Mucosa of descending colon (tissue), 3 donors: Measurements from ENCODE around the gene TCF20. TPM values are rescaled to one million over a fixed set of nuclear protein-coding genes. Genes with fewer than 3 reads are reported as not detected.

Experiments
- ATAC-seq: fragments of 200-7000 bp; cut with Tn5 transposase; one replicate; pipeline ENCODE4 v1.9.1; 2020; ENCODE audit warnings: mild to moderate bottlenecking, moderate library complexity
- DNase-seq, 3 donors: peaks; one replicate each; pipeline ENCODE4 v3.0.0-alpha.2; 2020
- H3K36me3 ChIP-seq: fragments of 200-600 bp; one replicate; pipeline ENCODE4 v1.8.0; 2021; ENCODE audit warnings: low read depth, mild to moderate bottlenecking
- H3K4me1 ChIP-seq: fragments of 200-600 bp; one replicate; pipeline ENCODE4 v1.8.0; 2021; ENCODE audit warnings: low read depth, mild to moderate bottlenecking
- H3K4me3 ChIP-seq: fragments of 200-600 bp; one replicate; pipeline ENCODE4 v1.8.0; 2021; ENCODE audit warnings: mild to moderate bottlenecking
- H3K9me3 ChIP-seq: fragments of 200-600 bp; one replicate; pipeline ENCODE4 v1.8.0; 2021; ENCODE audit warnings: mild to moderate bottlenecking
- intact Hi-C, 2 donors: fragments of 100-400 bp; cut with DNase I in 1 of 2; cut with micrococcal nuclease in 1 of 2; formaldehyde crosslinking; loops; one replicate each; pipeline versions ENCODE4 v1.11.0 to v1.11.1; 2022; cut with DNase I, micrococcal nuclease
- total RNA-seq, 3 donors: library from RNA; stranded (reverse); fragmentation: NEBNext Ultra II Directional in 2 of 3; extraction: Animal tissue kit (Norgen Biotek cat#: 25700) in 2 of 3; gene quantifications; one replicate each; pipeline versions ENCODE4 v1.2.1 to v1.2.4, GENCODE V29; 2021 to 2023
- TF ChIP-seq, protein P1 (sequence below): fragments of 200-600 bp; IDR thresholded peaks from one replicate; pipeline ENCODE4 v1.8.0; 2022; ENCODE audit warnings: antibody characterized with exemption, mild to moderate bottlenecking
- donor health status: DM: no; HTN: no; CAD: no; lungs with moderate emphysema.
- donor health status: DM: no; HTN: no; CAD: no.
- donor health status: DM: no; HTN: yes; CAD: no.

TCF20 gene
- total RNA-seq, 3 donors from 2014 or later: 50.6 to 62.8 (median 58.2) TPM

DNA sequence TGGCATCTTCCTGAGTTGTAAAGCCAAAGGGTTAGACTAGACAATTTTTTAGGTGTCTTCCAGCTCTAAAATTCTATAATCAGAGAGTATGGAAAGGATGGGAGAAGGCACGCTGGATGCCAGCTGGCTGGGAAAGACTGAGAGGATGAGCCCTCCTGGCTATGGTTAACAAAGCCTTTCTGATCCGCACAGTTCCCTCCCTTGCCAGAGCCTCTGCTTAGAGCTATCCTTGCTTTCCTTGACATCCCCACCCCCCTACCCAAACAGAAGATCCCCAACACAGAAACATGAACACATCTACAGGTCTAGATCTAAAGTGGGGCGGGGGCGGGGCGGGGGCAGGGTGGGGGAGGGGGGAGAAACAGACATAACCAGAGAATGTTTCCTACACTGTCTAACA, 6.5 kb downstream of the TCF20 start:
- Histone ChIP-seq H3K36me3 (no peaks in the 10 kb centered on the region), H3K9me3 (no peaks in the 10 kb centered on the region), H3K4me1 (peaks cover 13% of the 10 kb centered on the region), H3K4me3 (no peak overlapping the region)
- ATAC-seq (no peak), DNase-seq (no peak)
- intact Hi-C loops: no loop called here
- TF ChIP-seq, protein P1, sequence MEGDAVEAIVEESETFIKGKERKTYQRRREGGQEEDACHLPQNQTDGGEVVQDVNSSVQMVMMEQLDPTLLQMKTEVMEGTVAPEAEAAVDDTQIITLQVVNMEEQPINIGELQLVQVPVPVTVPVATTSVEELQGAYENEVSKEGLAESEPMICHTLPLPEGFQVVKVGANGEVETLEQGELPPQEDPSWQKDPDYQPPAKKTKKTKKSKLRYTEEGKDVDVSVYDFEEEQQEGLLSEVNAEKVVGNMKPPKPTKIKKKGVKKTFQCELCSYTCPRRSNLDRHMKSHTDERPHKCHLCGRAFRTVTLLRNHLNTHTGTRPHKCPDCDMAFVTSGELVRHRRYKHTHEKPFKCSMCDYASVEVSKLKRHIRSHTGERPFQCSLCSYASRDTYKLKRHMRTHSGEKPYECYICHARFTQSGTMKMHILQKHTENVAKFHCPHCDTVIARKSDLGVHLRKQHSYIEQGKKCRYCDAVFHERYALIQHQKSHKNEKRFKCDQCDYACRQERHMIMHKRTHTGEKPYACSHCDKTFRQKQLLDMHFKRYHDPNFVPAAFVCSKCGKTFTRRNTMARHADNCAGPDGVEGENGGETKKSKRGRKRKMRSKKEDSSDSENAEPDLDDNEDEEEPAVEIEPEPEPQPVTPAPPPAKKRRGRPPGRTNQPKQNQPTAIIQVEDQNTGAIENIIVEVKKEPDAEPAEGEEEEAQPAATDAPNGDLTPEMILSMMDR: no peak

DNA sequence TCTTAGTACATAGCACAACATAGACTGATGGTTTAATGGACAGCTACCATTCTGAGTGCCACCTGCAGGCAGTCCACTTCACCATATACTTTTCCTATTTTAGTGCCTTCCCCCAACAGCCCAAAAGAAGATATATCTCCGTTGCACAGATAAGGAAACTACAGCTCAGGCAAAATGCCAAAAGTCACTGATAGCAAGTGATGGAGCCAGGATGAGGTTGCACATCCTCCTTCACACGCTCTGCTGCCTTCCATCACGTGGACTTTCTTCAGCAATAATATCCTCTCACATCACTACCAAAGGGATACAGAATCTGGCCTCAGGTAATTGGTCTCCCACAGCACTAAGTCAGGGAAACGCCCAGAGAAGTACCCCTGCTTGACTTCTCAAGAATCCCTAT, 7.5 kb downstream of the TCF20 start:
- intact Hi-C loops: no loop called here
- Histone ChIP-seq H3K36me3 (no peaks in the 10 kb centered on the region), H3K9me3 (no peaks in the 10 kb centered on the region), H3K4me3 (no peak overlapping the region), H3K4me1 (peaks cover 6% of the 10 kb centered on the region)
- TF ChIP-seq, protein P1: no peak
- DNase-seq (no peak), ATAC-seq (peak; percentile 19)

DNA sequence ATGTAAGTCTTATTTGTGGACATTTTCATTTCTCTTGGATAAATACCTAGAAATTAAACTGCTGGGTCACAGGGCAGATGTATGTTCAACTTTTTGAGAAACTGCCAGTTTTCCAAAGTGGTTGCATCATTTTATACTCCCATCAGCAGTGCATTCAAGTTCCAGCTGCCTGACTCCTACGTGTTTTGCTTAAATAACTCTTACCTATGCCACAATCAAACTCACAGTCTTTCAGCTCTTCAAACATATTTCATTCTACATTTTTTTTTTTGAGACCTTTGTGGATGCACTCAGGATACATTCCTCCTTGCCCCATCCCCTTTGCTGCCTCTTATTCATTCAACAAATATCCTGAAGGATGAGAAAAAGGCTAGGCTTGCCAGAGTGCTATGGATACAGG, 9.2 kb downstream of the TCF20 start:
- TF ChIP-seq, protein P1: no peak
- DNase-seq (no peak), ATAC-seq (no peak)
- intact Hi-C loops: no loop called here
- no peaks in the 10 kb centered on the region for H3K36me3 ChIP-seq
- no peaks in the 10 kb centered on the region for H3K9me3 ChIP-seq
- peaks cover 9% of the 10 kb centered on the region for H3K4me1 ChIP-seq
- no peak overlapping the region for H3K4me3 ChIP-seq

GRCh38 chr22:42258126-42258525, 12.3 kb downstream of the TCF20 start:
- H3K4me1 ChIP-seq: peaks cover 8% of the 10 kb centered on the region
- ATAC-seq (no peak), DNase-seq (no peak)
- no peak overlapping the region for H3K4me3 ChIP-seq
- H3K9me3 ChIP-seq: no peaks in the 10 kb centered on the region
- TF ChIP-seq, protein P1: no peak
- no peaks in the 10 kb centered on the region for H3K36me3 ChIP-seq
- intact Hi-C loops: no loop called here

- DNase-seq (no peak), ATAC-seq (no peak)
- H3K4me3 ChIP-seq: no peak overlapping the region
- peaks cover 8% of the 10 kb centered on the region for H3K4me1 ChIP-seq
- intact Hi-C loops: no loop called here
- H3K36me3 ChIP-seq: no peaks in the 10 kb centered on the region
- no peaks in the 10 kb centered on the region for H3K9me3 ChIP-seq
- TF ChIP-seq, protein P1: no peak
Measured at GRCh38 chr22:42257386-42257785, 13.1 kb downstream of the TCF20 start.

GRCh38 chr22:42256930-42257329, 13.5 kb downstream of the TCF20 start:
- DNase-seq (no peak), ATAC-seq (no peak)
- H3K4me1 ChIP-seq: peaks cover 8% of the 10 kb centered on the region
- TF ChIP-seq, protein P1: no peak
- no peaks in the 10 kb centered on the region for H3K36me3 ChIP-seq
- no peak overlapping the region for H3K4me3 ChIP-seq
- intact Hi-C loops: no loop called here
- no peaks in the 10 kb centered on the region for H3K9me3 ChIP-seq
